Measurements from ENCODE around the gene VTN. TPM values are rescaled to one million over a fixed set of nuclear protein-coding genes. Genes with fewer than 3 reads are reported as not detected.

VTN gene
- total and polyA plus RNA-seq, 7 donors, result 0.16 to 1.9 (median 0.43) TPM; not detected in 1

- TF ChIP-seq EP300 (IDR thresholded peaks at IDR 0.05) (no peak), POLR2A (IDR thresholded peaks at IDR 0.05) (no peak), CTCF (IDR thresholded peaks at IDR 0.05) (no peak), POLR2AphosphoS5 (IDR thresholded peaks at IDR 0.05) (no peak)
- no peak overlapping the region for H3K27ac ChIP-seq
These were observed 32.7 kb upstream of the VTN start for GRCh38 chr17:28402844-28403243.

GRCh38 chr17:28402224-28402630 is 32.1 kb upstream of the VTN start:
- H3K9me3 ChIP-seq, result no peaks in the 10 kb centered on the region
- H3K4me1 ChIP-seq, result peaks cover 0 to 21% (median 19%) of the 10 kb centered on the region in 4 donors
- H3K36me3 ChIP-seq, result peaks cover 0 to 29% (median 3%) of the 10 kb centered on the region in 4 donors
- no peaks in the 10 kb centered on the region for H3K27me3 ChIP-seq
- no peak overlapping the region for H3K4me3 ChIP-seq
- 43 to 53% methylated on average over 3 of the region's 3 CpGs for WGBS, 2 donors
- no peak overlapping the region for H3K27ac ChIP-seq
- DNase-seq, result no peak
- TF ChIP-seq EP300 (IDR thresholded peaks at IDR 0.05), result no peak
- no peak for TF ChIP-seq POLR2AphosphoS5 (IDR thresholded peaks at IDR 0.05)
- no peak for TF ChIP-seq POLR2A (IDR thresholded peaks at IDR 0.05)
- intact Hi-C loops (cut with DNase I), result no loop called here

More at GRCh38 chr17:28402844-28403243, 32.7 kb upstream of the VTN start:
- Histone ChIP-seq H3K4me1 (peaks cover 0 to 21% (median 19%) of the 10 kb centered on the region in 4 donors), H3K9me3 (no peaks in the 10 kb centered on the region), H3K4me3 (no peak overlapping the region), H3K36me3 (peaks cover 0 to 25% (median 3%) of the 10 kb centered on the region in 4 donors), H3K27me3 (no peaks in the 10 kb centered on the region)
- intact Hi-C loops (cut with DNase I), result no loop called here
- 91 to 94% methylated on average over 6 of the region's 6 CpGs for WGBS, 2 donors
- DNase-seq, result no peak

- H3K4me1 ChIP-seq, result peaks cover 0 to 2% (median 1%) of the 10 kb centered on the region in 4 donors
- WGBS, 2 donors, result 93 to 96% methylated on average over 4 of the region's 4 CpGs
- H3K27ac ChIP-seq, result no peak overlapping the region
- no peak for DNase-seq
- no peak overlapping the region for H3K4me3 ChIP-seq
- intact Hi-C loops (cut with DNase I), result no loop called here
- no peaks in the 10 kb centered on the region for H3K27me3 ChIP-seq
- no peak for TF ChIP-seq CTCF (IDR thresholded peaks at IDR 0.05)
- no peak for TF ChIP-seq POLR2A (IDR thresholded peaks at IDR 0.05)
- TF ChIP-seq POLR2AphosphoS5 (IDR thresholded peaks at IDR 0.05), result no peak
- no peak for TF ChIP-seq EP300 (IDR thresholded peaks at IDR 0.05)
- H3K36me3 ChIP-seq, result peaks cover 0 to 50% (median 16%) of the 10 kb centered on the region in 4 donors
- no peaks in the 10 kb centered on the region for H3K9me3 ChIP-seq
These were observed 29.7 kb upstream of the VTN start for GRCh38 chr17:28399808-28400207.

- no peak overlapping the region for H3K4me3 ChIP-seq
- no peak for TF ChIP-seq POLR2A (IDR thresholded peaks at IDR 0.05)
- H3K27me3 ChIP-seq, result no peaks in the 10 kb centered on the region
- no peaks in the 10 kb centered on the region for H3K4me1 ChIP-seq
- H3K9me3 ChIP-seq, result no peaks in the 10 kb centered on the region
- 76% methylated on average over 6 of the region's 6 CpGs for WGBS, 2 donors
- intact Hi-C loops (cut with DNase I), result no loop called here
- H3K27ac ChIP-seq, result no peak overlapping the region
- peaks cover 0 to 59% (median 17%) of the 10 kb centered on the region in 4 donors for H3K36me3 ChIP-seq
- DNase-seq, result no peak
These were observed 28.3 kb upstream of the VTN start for GRCh38 chr17:28398280-28398981.

- H3K9me3 ChIP-seq, result no peaks in the 10 kb centered on the region
- 79 to 86% methylated on average over 7 of the region's 7 CpGs for WGBS, 2 donors
- peaks cover 2 to 64% (median 17%) of the 10 kb centered on the region in 4 donors for H3K36me3 ChIP-seq
- H3K27me3 ChIP-seq, result no peaks in the 10 kb centered on the region
- TF ChIP-seq EP300 (IDR thresholded peaks at IDR 0.05) (no peak), CTCF (IDR thresholded peaks at IDR 0.05) (no peak), POLR2AphosphoS5 (IDR thresholded peaks at IDR 0.05) (no peak), POLR2A (IDR thresholded peaks at IDR 0.05) (no peak)
- no peak overlapping the region for H3K4me3 ChIP-seq
- no peaks in the 10 kb centered on the region for H3K4me1 ChIP-seq
- DNase-seq, result no peak
- H3K27ac ChIP-seq, result no peak overlapping the region
- intact Hi-C loops (cut with DNase I), result no loop called here
These were observed 27.7 kb upstream of the VTN start for GRCh38 chr17:28397687-28398279.
